ENCODE results near the gene SEMA4A.
"Not testable (repeated sequence)": the region's sequence is repeated elsewhere in the genome, so short reads cannot be mapped to it uniquely, and the experiment has no call there.

Gene SEMA4A

DNA sequence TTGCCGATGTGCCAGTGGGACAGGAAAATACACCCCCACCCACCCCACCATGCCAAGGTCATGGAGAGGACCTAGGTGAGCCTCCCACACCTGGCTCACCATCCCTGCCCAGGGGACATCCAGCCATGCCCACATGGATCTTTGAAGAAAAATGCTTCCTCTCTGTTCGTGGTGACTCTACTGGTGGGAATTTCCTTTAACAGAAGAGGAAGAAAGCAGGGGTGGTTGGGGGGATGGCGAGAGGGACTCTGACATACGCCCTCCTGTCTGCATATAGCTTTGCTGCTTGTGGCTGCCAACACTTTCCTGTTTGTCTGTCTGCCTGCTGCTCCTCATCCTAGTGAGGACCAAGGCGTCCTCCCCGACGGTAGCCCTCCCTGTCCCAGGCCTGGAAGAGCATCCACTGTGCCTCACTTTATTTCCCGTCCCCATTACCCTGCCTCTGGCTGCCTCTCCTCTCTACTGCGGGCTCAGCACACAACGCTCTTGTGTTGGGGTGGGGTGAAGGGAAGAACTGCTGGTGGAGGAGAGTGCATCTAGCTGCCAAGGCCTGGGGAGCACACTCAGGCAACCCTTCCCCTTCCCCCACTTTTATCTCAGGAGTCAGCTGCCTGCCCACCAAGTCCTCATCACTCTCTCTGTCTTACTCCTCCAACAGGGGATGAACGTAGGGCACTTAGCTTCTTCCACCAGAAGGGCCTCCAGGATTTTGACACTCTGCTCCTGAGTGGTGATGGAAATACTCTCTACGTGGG is 2.5 kb downstream of the SEMA4A start:
- DNase-seq, result no peak

DNA sequence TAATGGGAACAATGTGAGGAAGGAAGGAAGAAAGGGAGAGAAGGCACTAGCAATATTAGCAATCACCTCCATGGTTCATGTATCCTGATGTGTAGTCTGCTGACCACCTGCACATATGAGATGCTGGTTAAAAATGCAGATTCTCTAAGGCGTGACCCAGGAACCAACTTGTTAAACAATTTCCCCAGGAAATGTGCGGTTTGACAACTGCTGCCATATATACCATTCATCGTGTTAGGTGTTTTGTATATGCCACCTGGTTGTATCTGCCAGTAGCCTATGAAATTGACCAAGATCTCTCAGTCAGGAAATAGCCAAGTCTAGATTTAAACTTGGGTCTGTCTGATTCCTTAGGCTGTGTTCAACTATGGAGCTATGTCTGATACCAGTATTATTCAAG is 4.1 kb downstream of the SEMA4A start:
- DNase-seq, result no peak

DNA sequence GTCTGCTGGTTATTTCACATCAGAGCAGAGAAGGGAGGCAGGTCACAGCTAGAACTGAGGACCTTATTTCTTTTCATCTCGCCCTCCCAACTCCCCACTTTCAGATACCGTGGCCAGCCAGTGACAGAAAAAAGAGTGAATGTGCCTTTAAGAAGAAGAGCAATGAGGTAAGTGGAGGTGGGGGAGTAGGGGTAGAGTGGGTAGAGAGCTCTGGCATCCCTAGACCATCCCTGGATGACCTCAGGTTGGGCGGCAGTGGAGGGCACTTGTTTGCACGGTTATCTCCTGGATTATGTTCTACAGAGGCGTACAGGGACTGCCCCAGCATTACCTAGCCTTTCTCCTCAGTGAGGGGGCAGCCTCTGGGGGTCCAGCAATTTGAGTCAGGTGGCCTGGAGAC is 4.6 kb downstream of the SEMA4A start:
- DNase-seq, result no peak

GRCh38 chr1:156160000-156160742 is 6.8 kb downstream of the SEMA4A start:
- DNase-seq, result no peak

- peak in 51 of 56 donors; percentile 19 to 92 (median 53) for DNase-seq
Observed at GRCh38 chr1:156160743-156161171, 7.4 kb downstream of the SEMA4A start.

- DNase-seq, result no peak
Observed at GRCh38 chr1:156162430-156163037, 9.1 kb downstream of the SEMA4A start.

GRCh38 chr1:156163712-156164111 is 10.3 kb downstream of the SEMA4A start:
- DNase-seq, result no peak

DNA sequence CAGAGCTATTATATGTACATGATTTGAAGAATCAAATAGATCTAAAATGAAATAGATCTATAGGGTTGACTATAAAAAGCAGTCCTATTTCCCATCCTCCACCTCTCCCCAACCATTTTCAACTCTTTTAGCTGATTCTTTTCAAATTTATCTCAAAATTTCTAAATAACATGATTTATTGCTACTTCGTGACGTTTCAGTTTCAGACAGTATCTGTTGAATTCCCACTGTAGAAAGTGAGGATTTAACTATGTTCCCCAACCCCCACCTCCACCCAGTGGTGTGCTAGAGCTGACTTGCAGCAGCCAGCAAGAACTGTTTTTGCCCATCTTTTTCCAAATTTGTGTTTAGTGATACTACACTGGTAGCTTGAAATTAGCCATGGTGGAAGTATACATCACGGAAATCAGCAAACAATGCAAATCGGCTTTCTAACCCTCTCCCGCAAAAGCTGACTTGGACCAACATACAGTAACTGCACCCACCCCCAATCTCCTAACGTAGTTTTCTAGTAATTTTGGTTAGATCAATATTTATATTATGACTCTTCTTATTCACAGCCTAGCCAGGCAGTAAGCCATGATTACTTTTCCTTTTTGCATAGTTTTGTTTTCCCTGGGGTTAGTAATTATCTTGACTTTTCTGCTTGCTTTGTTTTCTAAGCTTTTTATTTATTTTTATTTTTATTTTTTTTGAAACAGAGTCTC is 10.9 kb downstream of the SEMA4A start:
- DNase-seq, result no peak

DNA sequence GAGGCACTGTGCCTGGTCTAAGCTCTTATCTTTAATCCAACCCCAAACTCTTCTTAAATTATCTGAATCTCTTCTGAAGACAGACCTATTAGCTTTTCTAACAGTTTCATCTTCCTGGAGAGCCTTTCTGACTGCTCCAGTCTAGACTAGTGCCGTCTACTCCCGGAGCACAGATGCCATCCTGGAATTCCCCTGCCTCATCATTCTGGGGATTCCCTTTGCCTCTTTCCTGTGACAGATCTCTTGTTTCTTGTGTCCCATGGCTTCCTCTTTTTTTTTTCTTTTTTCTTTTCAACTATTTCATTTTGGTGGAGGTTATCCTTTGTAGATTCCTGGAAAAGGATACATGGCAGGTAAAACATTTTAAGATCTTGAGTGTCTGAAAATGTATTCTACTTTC is 11.7 kb downstream of the SEMA4A start:
- DNase-seq, result no peak

- DNase-seq, result no peak
Observed at GRCh38 chr1:156167536-156167935, 14.2 kb downstream of the SEMA4A start.

- no peak for DNase-seq
Observed at GRCh38 chr1:156172696-156173470, 19.5 kb downstream of the SEMA4A start.

GRCh38 chr1:156176610-156177210 is 23.3 kb downstream of the SEMA4A start:
- no peak for DNase-seq

DNA sequence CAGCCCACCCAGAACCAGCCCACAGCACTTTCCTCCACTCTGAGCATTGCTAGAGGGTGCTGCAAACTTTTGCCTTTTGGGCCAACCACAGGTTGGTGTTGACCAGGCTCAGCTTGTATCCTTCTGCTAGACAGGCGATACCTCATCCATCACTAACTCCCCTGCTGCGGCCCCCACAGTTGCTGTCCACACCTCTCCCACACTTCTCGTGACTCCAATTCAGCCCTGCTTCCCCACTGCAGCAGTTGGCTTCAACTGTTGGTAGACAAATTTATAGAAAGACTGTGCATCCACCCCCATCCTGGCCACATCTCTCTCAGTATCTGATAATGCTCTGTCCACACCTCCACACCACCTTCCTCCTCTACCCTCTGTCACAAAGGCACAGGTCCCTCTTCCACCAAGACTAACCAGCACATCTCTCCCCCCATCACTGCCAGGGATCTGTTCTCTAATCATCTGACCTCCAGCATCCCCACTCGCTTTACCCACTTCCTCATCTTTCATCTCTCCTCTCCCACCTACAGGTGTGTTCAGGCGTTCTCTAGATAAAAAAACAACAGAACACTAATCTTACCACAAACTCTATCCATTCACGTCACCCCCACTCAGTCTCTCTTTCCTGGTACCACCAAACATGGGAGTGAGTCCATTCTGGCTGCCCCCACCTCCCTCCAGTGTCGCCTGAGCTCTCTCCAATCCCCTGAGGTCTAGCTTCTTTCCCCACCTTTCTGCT is 24.7 kb downstream of the SEMA4A start:
- peak in 7 of 56 donors; percentile 17 to 37 (median 21) for DNase-seq

- DNase-seq, result no peak
Observed at GRCh38 chr1:156180471-156180870, 27.1 kb downstream of the SEMA4A start.

DNA sequence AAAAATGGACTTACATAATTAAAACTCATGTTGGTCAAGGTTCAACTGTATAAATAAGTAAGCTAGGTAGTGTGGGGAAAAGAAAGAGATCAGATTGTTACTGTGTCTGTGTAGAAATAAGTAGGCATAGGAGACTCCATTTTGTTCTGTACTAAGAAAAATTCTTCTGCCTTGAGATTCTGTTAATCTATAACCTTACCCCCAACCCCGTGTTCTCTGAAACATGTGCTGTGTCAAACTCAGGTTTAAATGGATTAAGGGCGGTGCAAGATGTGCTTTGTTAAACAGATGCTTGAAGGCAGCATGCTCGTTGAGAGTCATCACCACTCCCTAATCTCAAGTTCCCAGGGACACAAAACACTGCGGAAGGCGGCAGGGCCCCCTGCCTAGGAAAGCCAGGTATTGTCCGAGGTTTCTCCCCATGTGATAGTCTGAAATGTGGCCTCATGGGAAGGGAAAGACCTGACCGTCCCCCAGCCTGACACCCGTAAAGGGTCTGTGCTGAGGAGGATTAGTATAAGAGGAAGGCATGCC is 28.1 kb downstream of the SEMA4A start:
- DNase-seq, result not testable (repeated sequence)

DNA sequence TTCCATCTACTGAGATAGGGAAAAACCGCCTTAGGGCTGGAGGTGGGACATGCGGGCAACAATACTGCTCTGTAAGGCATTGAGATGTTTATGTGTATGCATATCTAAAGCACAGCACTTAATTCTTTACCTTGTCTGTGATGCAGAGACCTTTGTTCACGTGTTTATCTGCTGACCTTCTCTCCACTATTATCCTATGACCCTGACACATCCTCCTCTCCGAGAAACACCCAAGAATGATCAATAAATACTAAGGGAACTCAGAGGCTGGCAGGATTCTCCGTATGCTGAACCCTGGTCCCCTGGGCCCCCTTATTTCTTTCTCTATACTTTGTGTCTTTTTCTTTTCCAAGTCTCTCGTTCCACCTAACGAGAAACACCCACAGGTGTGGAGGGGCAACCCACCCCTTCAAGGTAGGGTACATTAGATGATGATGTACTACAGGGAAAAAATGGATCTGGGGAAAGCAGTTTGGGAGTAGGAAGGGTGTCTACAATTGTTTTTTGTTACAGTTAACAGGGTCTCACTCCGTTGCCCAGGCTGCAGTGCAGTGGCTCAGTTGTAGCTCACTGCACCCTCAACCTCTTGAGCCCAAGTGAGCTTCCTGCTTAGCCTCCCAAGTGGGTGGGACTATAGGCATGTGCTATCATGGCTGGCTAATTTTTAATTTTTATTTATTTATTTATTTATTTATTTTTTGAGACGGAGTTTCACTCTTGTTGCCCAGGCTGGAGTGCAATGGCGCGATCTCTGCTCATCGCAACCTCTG is 28.8 kb downstream of the SEMA4A start:
- not testable (repeated sequence) for DNase-seq

- not testable (repeated sequence) for DNase-seq
Observed at GRCh38 chr1:156186347-156187177, 33.2 kb downstream of the SEMA4A start.

- DNase-seq, result not testable (repeated sequence)
Observed at GRCh38 chr1:156190265-156190664, 36.9 kb downstream of the SEMA4A start.
